ENCODE data around the gene SLC24A4.

Gene SLC24A4

DNA sequence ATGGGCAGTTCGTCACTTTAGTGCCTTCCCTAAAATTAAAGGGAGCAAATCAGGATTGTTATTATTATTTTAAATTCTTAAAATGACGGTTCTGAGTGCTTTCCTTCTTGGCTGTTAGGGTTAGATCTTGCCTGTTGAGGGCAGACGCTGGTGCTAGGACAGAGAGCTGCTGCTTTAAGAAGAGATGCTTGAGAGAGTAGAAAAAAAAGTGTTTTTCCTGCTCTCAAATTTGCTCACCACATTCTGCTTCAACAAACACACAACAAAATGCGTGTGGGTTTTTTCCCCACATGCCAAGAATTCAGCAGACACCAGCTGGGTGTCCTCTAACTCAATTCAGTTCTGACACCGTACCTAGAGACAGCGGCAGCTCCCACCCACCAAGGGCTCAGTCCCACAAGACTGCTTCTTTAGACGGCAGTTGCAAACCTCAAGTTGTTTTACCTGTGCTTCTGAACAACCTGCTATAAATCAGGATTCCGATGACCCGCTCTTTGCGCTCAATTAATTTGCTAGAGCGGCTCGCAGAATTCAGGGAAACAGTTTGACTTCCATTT lies 114.8 kb downstream of the SLC24A4 start:
- DNase-seq (ENCODE audit: low read depth in 2 of 2) = no peak

DNA sequence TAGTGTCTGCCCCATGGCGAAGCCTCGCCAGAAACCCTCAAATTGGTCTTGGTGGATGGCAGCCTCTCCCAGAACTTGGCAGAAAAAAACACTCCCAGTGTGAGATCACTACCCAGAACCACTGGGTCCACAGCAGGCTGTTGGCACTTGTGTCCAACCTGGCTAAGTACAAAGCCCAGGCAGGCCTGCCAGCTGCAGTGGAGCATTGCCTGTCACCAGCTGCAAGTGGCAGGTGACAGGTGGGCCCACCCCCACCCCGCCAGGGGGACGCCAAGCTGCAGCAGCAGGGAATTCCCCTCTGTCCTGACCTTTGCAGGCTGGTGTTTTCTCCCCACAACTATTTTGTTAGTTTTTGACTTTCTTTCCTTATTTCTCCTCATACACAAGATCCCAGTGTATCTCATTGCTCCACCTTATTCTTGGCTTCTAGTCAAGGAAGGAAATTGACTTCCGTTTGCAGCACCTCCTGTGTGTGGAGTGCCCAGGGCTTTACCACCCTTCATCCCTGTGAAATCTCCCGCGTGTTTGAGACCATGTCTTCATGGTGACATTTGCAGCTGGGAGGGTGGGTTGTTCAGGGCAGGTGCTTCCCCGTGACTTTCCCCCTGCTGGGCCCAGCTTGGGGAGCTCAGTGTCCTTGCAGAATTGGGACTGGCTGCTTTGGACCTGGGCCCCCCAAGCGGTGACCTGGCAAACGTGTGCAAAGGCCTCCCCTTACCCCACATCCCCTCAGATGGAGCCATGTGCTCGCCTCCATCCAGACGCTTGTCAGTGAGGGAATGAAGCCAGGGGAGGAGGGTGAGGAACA lies 116.8 kb downstream of the SLC24A4 start:
- DNase-seq (ENCODE audit: low read depth in 2 of 2) = no peak

- DNase-seq (ENCODE audit: low read depth in 2 of 2) = no peak
Observed at GRCh38 chr14:92440345-92441003, 117.5 kb downstream of the SLC24A4 start.

GRCh38 chr14:92441751-92442504 lies 119.0 kb downstream of the SLC24A4 start:
- no peak for DNase-seq (ENCODE audit: low read depth in 2 of 2)

DNA sequence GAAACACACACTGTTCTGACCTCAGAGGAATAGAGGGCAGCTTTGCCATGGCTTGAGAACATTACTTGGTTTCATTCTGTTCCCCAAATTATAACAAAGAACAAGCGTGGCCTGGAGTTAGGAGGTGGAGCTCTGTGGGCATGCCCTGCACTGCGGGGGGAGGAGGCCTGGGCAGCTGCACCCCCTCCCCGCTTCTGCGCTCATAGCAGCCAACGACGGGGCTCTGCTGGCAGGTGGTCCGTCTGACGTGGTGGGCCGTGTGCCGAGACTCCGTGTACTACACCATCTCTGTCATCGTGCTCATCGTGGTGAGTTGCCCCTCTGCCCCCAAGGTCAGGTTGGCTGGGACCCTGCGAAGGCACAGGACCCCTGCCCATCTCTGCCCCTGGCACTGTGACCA lies 120.2 kb downstream of the SLC24A4 start:
- DNase-seq (ENCODE audit: low read depth in 2 of 2) = no peak

- DNase-seq (ENCODE audit: low read depth in 2 of 2) = no peak
Observed at GRCh38 chr14:92443741-92444140, 120.8 kb downstream of the SLC24A4 start.

- DNase-seq (ENCODE audit: low read depth in 2 of 2) = no peak
Observed at GRCh38 chr14:92446771-92447170, 123.8 kb downstream of the SLC24A4 start.

- no peak for DNase-seq (ENCODE audit: low read depth in 2 of 2)
Observed at GRCh38 chr14:92447416-92448197, 124.6 kb downstream of the SLC24A4 start.

GRCh38 chr14:92448786-92449185 lies 125.8 kb downstream of the SLC24A4 start:
- no peak for DNase-seq (ENCODE audit: low read depth in 2 of 2)

- no peak for DNase-seq (ENCODE audit: low read depth in 2 of 2)
Observed at GRCh38 chr14:92449404-92450181, 126.6 kb downstream of the SLC24A4 start.

- no peak for DNase-seq (ENCODE audit: low read depth in 2 of 2)
Observed at GRCh38 chr14:92450351-92451070, 127.5 kb downstream of the SLC24A4 start.

DNA sequence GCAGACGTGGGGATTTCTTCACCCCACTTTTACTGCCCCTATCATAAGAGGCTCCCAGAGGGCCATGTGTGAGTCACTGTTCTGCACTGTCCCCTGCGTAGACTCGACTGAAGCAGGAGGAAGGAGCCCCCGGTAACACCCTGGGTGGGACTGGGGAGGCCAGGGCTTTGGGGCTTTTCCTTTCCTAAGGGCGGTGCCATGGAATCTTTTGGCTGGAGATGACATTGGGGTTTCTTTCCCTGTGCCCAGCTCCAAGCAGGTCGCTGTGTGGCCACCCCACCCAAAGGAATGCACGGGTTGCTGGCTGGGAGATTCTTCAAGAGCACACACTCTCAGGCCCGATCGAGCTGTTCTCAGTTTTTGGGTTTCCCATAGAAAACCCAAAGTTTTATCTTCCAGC lies 128.3 kb downstream of the SLC24A4 start:
- DNase-seq (ENCODE audit: low read depth in 2 of 2) = no peak

DNA sequence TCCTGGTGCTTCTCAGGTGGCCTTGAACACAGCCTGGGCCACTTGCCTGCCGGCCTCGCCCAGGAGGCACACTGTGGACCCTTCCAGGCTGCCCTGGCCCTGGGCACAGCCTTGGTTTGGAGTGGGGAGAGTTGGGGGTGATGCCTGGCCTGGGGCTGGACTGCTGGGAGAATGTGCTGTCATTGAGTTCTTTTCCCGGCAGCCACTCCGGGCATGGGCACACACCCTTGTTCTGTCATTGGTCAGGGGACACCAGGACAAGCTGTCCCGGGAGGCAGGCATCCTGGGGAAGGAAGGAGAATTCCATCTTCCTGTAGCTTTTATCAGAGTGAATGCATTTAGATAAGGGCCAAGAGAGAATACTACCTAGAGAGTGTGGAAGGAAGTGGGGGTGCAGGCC lies 128.8 kb downstream of the SLC24A4 start:
- no peak for DNase-seq (ENCODE audit: low read depth in 2 of 2)

- DNase-seq (ENCODE audit: low read depth in 2 of 2) = no peak
Observed at GRCh38 chr14:92452471-92452870, 129.5 kb downstream of the SLC24A4 start.

DNA sequence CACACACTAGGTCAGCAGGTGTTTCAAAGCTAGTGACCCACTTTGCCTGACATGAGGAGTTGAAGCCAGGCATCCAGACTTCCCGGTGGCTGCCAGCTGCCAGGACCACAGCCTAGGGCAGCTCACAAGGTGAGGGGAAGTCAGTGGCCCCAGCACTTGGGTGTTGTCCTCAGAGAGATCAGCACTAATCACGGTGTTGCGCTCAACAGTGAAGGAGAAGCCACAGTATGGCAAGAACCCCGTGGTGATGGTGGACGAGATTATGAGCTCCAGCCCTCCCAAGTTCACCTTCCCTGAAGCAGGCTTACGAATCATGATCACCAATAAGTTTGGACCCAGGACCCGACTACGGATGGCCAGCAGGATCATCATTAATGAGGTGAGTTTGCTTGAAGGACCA lies 130.7 kb downstream of the SLC24A4 start:
- no peak for DNase-seq (ENCODE audit: low read depth in 2 of 2)

DNA sequence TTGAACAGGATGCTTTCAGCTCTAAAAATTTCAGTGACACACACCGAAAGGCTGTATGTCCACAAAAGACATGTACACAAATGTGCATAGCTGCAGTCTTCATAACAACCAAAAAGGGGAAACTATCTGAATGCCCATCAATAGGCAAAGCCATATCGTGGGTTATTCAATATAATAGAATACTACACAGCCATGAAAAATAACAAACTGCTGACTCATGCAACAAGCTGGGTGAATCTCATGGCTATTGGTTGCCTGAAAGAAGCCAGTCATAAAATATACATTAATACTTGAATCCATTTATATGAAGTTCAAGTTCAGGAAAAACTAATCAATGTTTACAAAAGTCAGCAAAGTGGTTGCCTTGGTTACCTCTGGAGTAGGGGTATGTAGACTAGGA lies 132.3 kb downstream of the SLC24A4 start:
- no peak for DNase-seq (ENCODE audit: low read depth in 2 of 2)

GRCh38 chr14:92456215-92457015 lies 133.4 kb downstream of the SLC24A4 start:
- DNase-seq (ENCODE audit: low read depth in 2 of 2) = no peak

- DNase-seq (ENCODE audit: low read depth in 2 of 2) = no peak
Observed at GRCh38 chr14:92457016-92457565, 134.1 kb downstream of the SLC24A4 start.
